ENCODE data around the gene AGTRAP.

AGTRAP gene

GRCh38 chr1:11800391-11800755 lies 64.4 kb downstream of the AGTRAP start:
- H3K27ac ChIP-seq (ENCODE audit: low read length): no peak overlapping the region
- H3K9ac ChIP-seq (ENCODE audit: low read depth, low read length): no peak overlapping the region
- peaks cover 9% of the 10 kb centered on the region for H3K4me1 ChIP-seq (ENCODE audit: insufficient read depth, low read length)
- H3K27me3 ChIP-seq (ENCODE audit: insufficient read depth, low read length): no peaks in the 10 kb centered on the region
- peaks cover 39% of the 10 kb centered on the region for H3K36me3 ChIP-seq (ENCODE audit: insufficient read depth, low read depth, low read length)
- no peaks in the 10 kb centered on the region for H3K9me3 ChIP-seq (ENCODE audit: insufficient read depth, low read depth, low read length)
- H3K4me3 ChIP-seq (ENCODE audit: low read length): no peak overlapping the region

Data from iPS-20b (cell line).